ENCODE data around the gene COA5.

- TF ChIP-seq CTCF (IDR thresholded peaks at IDR 0.05) = no peak
- no peak for TF ChIP-seq ZFX (IDR thresholded peaks at IDR 0.05; ENCODE audit: borderline replicate concordance)
Measured at GRCh38 chr2:98614024-98614739, 5.9 kb upstream of the COA5 start.

Measured in 22Rv1 (cell line).